Activated naive CD4-positive, alpha-beta T cell treated with anti-CD3 and anti-CD28 coated beads, Interleukin-2, amount 50 U/mL, for 72 hours (primary cell): ENCODE data around the gene PAPPA. TPM values are rescaled to one million over a fixed set of nuclear protein-coding genes. Genes with fewer than 3 reads are reported as not detected.

Experiments used
- ATAC-seq, 2 donors: fragments of 150-1000 bp; cut with Tn5 transposase; 2 replicates each; pipeline ENCODE4 v1.10.0; 2021; ENCODE audit warnings: mild to moderate bottlenecking in 2 of 2, moderate library complexity in 2 of 2
- DNase-seq, 2 donors: peaks; one replicate each; pipeline ENCODE4 v3.0.0; 2021 to 2022; ENCODE audit warnings: low spot score in 2 of 2
- H3K27ac Mint-ChIP-seq, 2 donors: one replicate each; pipeline ENCODE4 v1.8.0; 2022; ENCODE audit warnings: mild to moderate bottlenecking in 2 of 2, mixed read lengths in 2 of 2
- H3K36me3 Mint-ChIP-seq, 2 donors: one replicate each; pipeline ENCODE4 v1.8.0; 2022; ENCODE audit warnings: mixed read lengths in 2 of 2
- H3K9me3 Mint-ChIP-seq, 2 donors: one replicate each; pipeline ENCODE4 v1.8.0; 2022; ENCODE audit warnings: mixed read lengths in 2 of 2
- total RNA-seq, 2 donors: library from RNA; stranded (reverse); gene quantifications; one replicate each; pipeline ENCODE4 v1.2.3, GENCODE V29; 2022

The PAPPA gene
- total RNA-seq, 2 donors from 2014 or later = 0.30 to 0.37 TPM

GRCh38 chr9:116381350-116381749, 227.8 kb downstream of the PAPPA start:
- H3K9me3 Mint-ChIP-seq = no peaks in the 10 kb centered on the region
- no peaks in the 10 kb centered on the region for H3K36me3 Mint-ChIP-seq
- ATAC-seq = no peak
- no peak for DNase-seq
- H3K27ac Mint-ChIP-seq = no peak overlapping the region

DNA sequence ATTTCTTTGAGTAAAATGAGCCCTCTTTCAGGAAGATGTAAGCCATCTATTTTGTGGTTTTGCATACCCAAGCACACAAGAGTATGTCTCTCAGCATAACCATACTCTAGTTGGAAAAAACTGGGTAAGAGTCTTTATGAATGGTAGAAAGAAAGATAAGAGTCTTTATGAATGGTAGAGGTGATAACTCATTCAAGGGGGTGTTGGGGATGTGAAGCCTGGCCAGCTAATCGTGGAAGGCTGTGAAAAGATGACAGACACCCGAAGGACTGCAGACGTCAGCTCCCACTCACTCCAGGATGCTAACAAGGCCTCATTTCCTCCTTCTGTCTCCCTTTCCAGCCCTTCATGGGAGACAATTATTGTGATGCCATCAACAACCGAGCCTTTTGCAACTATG, 228.5 kb downstream of the PAPPA start:
- H3K9me3 Mint-ChIP-seq = no peaks in the 10 kb centered on the region
- ATAC-seq (no peak), DNase-seq (no peak)
- H3K36me3 Mint-ChIP-seq = no peaks in the 10 kb centered on the region
- H3K27ac Mint-ChIP-seq = no peak overlapping the region

GRCh38 chr9:116383133-116383532, 229.5 kb downstream of the PAPPA start:
- H3K9me3 Mint-ChIP-seq = no peaks in the 10 kb centered on the region
- no peak overlapping the region for H3K27ac Mint-ChIP-seq
- no peak for ATAC-seq
- no peak for DNase-seq
- H3K36me3 Mint-ChIP-seq = no peaks in the 10 kb centered on the region

GRCh38 chr9:116383936-116384335, 230.3 kb downstream of the PAPPA start:
- H3K36me3 Mint-ChIP-seq = no peaks in the 10 kb centered on the region
- ATAC-seq (no peak), DNase-seq (no peak)
- H3K9me3 Mint-ChIP-seq = no peaks in the 10 kb centered on the region
- H3K27ac Mint-ChIP-seq = no peak overlapping the region

GRCh38 chr9:116387934-116388698, 234.5 kb downstream of the PAPPA start:
- DNase-seq (no peak), ATAC-seq (no peak)
- H3K9me3 Mint-ChIP-seq = peaks cover 0 to 4% of the 10 kb centered on the region in 2 donors
- peak overlapping the region in 1 of 2 donors; percentile 19 for H3K27ac Mint-ChIP-seq
- H3K36me3 Mint-ChIP-seq = no peaks in the 10 kb centered on the region

GRCh38 chr9:116389541-116390302, 236.1 kb downstream of the PAPPA start:
- Mint-ChIP-seq H3K27ac (no peak overlapping the region), H3K9me3 (peaks cover 0 to 4% of the 10 kb centered on the region in 2 donors), H3K36me3 (no peaks in the 10 kb centered on the region)
- ATAC-seq (no peak), DNase-seq (no peak)

- Mint-ChIP-seq H3K36me3 (no peaks in the 10 kb centered on the region), H3K27ac (no peak overlapping the region), H3K9me3 (peaks cover 0 to 4% of the 10 kb centered on the region in 2 donors)
- no peak for ATAC-seq
- no peak for DNase-seq
Measured at GRCh38 chr9:116390303-116391228, 237.0 kb downstream of the PAPPA start.

- no peak for DNase-seq
- H3K27ac Mint-ChIP-seq = no peak overlapping the region
Measured at GRCh38 chr9:116391306-116391900, 237.8 kb downstream of the PAPPA start.

GRCh38 chr9:116393198-116393597, 239.6 kb downstream of the PAPPA start:
- H3K36me3 Mint-ChIP-seq = no peaks in the 10 kb centered on the region
- ATAC-seq = no peak
- H3K9me3 Mint-ChIP-seq = peaks cover 0 to 4% of the 10 kb centered on the region in 2 donors
- H3K27ac Mint-ChIP-seq = no peak overlapping the region
- no peak for DNase-seq

More at GRCh38 chr9:116391306-116391900, 237.8 kb downstream of the PAPPA start:
- no peaks in the 10 kb centered on the region for H3K36me3 Mint-ChIP-seq
- ATAC-seq = no peak
- H3K9me3 Mint-ChIP-seq = peaks cover 0 to 4% of the 10 kb centered on the region in 2 donors

GRCh38 chr9:116394070-116394469, 240.5 kb downstream of the PAPPA start:
- DNase-seq (no peak), ATAC-seq (no peak)
- H3K27ac Mint-ChIP-seq = no peak overlapping the region
- H3K36me3 Mint-ChIP-seq = no peaks in the 10 kb centered on the region
- H3K9me3 Mint-ChIP-seq = peaks cover 0 to 4% of the 10 kb centered on the region in 2 donors

DNA sequence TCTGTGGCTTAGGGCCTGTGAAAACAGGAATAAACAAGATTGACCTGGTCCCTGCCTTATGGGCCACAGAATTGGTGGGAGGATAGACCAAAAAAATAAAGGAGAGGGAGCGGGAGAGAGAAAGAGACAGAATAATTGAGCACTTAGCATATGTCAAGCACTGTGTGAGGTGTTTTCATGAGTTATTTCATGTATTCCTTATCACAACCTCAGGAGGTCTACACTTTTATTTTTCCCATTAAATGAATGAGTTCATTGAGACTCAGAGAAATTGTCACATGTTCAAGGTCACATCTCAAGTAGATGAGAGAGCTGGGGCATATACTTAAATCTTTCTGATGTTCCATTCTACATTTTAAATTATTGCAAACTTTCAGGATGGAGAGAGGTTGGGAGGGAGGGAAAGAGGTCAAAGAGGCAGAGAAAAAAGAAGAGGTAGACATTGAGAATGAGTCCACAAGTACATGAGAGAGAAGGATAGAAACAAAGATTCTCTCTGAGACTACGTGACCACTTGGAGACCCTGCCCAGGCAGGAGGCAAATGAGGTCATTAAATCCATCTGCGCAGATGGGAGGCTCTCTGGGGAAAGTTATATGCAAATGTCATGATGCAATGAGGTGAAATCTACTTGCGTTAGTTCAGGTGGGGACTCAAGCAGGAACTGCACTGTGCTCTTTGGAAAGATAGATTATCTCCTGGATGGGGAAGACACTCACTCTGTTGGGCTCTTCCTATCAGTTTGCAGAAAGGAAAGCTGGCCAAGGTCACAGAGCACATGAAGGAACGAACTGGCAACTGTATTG, 241.5 kb downstream of the PAPPA start:
- DNase-seq (no peak), ATAC-seq (no peak)
- Mint-ChIP-seq H3K36me3 (no peaks in the 10 kb centered on the region), H3K9me3 (no peaks in the 10 kb centered on the region), H3K27ac (no peak overlapping the region)

DNA sequence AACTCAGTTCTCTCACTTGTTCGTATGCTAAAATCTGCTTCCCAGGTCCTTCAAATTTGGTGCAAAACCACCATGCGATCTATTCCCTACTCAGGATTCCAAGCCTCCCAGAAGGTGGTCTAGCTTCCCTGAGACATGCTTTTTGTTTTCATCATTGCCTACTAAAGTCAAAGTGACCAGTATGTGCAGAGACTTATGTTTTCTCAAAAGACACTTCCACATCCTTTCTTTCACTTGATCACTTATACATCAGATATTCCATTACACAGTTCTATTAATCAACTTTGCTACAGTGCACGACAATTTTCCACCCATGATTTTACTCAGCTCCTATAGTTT, 242.1 kb downstream of the PAPPA start:
- H3K36me3 Mint-ChIP-seq = no peaks in the 10 kb centered on the region
- H3K9me3 Mint-ChIP-seq = no peaks in the 10 kb centered on the region
- DNase-seq (no peak), ATAC-seq (no peak)
- H3K27ac Mint-ChIP-seq = no peak overlapping the region

DNA sequence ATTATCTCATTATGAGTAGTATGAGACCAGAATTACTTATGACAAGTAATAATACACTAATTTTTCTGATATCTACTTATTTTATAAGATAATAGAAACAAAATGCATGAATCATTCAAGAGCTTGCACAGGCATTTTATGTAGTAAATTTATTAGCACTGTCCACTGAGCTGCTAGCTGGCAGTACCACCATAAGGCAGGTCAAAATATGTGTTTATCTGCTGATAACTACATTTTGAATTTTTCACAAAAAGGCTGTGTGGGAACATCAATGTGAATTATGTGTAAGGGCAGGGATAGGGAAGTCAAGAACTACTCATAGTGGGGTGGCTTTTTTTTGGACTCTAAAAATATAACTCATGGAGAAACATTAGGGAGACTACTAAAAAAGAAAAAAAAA, 249.6 kb downstream of the PAPPA start:
- Mint-ChIP-seq H3K36me3 (peaks cover 0 to 6% of the 10 kb centered on the region in 2 donors), H3K9me3 (no peaks in the 10 kb centered on the region), H3K27ac (no peak overlapping the region)
- no peak for DNase-seq
- no peak for ATAC-seq

DNA sequence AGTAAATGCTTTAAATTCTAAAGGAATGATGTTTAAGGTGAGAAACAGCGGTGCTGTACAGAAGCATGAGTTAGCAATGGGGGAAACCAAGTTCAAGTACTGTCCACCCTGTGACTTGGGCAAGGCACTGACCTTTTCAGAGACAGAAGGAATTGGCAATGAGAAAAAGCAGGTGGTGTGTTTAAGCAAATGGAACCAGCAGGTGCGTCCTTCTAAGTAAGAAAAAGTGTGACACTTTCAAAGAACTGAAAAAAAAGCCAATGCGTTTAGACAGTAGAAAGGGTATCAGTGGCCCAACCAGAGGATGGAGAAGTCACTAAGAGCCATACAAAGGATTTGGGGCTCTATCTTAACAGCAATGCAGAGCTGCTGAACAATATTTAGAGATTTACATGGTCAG, 250.6 kb downstream of the PAPPA start:
- ATAC-seq (no peak), DNase-seq (no peak)
- H3K9me3 Mint-ChIP-seq = no peaks in the 10 kb centered on the region
- H3K27ac Mint-ChIP-seq = no peak overlapping the region
- H3K36me3 Mint-ChIP-seq = peaks cover 0 to 8% of the 10 kb centered on the region in 2 donors

DNA sequence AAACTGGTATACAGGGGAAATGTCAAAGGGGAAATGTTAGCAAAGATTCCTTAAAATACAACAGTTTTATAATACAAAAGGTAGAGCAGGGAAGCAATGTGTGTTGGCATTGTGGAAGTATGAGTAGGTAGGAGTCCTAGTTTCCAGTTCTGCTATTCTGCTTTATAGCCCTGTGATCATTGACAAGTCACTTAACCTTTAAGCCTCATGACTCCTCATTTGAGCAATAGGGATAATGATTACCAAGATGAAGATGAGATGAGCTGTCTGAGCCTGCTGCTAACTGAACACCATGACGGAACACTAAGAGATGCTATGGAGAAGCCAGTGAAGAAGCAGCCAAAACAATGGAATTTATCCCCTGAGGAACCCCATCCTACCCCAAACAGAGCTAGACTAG, 251.7 kb downstream of the PAPPA start:
- Mint-ChIP-seq H3K27ac (no peak overlapping the region), H3K9me3 (no peaks in the 10 kb centered on the region), H3K36me3 (peaks cover 0 to 8% of the 10 kb centered on the region in 2 donors)
- no peak for DNase-seq
- no peak for ATAC-seq

DNA sequence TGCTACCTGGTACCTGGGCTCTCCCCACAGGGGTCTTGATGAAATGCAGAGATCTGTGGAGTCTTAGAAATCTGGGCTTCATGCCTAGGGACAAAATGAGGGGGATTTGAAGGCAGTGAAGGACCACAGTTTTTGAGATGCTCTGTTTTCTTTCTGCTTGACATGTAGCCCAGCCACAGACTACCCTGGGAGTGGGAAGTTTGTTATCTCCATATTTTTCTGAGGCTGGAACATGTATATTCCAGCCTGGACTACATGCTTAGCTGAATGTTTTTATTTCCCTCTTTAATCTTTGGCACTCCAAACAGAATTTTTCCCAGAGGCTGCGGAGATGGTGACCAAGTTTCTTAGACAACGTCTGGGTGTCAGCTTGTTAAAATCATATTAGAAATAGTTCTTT, 252.9 kb downstream of the PAPPA start:
- Mint-ChIP-seq H3K36me3 (peaks cover 0 to 8% of the 10 kb centered on the region in 2 donors), H3K9me3 (no peaks in the 10 kb centered on the region), H3K27ac (peak overlapping the region in 1 of 2 donors; percentile 29)
- no peak for DNase-seq
- ATAC-seq = no peak
